Measurements from ENCODE around the gene TFRC. TPM values are rescaled to one million over a fixed set of nuclear protein-coding genes. Genes with fewer than 3 reads are reported as not detected.
"Not testable (repeated sequence)": the region's sequence is repeated elsewhere in the genome, so short reads cannot be mapped to it uniquely, and the experiment has no call there.

Gene TFRC
- total RNA-seq, 1 experiment from 2014 or later: 261 TPM

DNA sequence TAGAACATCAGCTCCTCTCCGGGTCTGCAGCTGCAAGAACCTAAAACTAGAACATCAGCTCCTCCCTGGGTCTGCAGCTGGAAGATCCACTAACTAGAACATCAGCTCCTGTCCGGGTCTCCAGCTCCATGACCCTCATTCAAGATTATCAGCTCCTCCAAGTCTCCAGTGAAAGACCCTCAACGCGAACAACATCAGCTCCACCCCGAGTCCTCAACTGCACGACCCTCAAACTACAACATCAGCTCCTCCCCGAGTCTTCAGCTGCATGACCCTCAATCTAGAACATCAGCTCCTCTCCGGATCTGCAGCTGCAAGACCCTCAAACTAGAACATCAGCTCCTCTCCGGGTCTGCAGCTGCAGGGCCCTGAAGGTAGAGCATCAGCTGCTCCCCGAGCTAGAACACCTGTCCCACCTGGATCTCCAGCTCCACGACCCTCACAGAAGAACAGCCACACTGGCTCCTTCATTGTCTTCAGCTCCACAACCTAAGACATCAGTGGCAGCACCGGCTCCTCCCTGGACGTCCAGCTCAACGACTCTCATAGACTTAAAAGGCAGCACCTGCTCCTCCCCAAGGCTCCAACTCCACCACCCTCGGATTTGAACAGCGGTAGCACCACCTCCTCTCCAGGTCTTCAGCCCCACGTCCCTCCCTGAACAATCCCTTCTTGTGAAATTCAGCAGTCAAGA lies 77.4 kb downstream of the TFRC start:
- H3K27ac ChIP-seq (ENCODE audit: low read depth, low read length); DNase-seq (ENCODE audit: low read depth, low spot score); H4K20me1 ChIP-seq (ENCODE audit: insufficient read depth); H3K4me2 ChIP-seq (ENCODE audit: low read length); ATAC-seq; H3K9me2 ChIP-seq (ENCODE audit: insufficient read depth); H3K79me2 ChIP-seq (ENCODE audit: insufficient read depth, low read length); POLR2A ChIA-PET; BruUV-seq (replicated peaks); H2AFZ ChIP-seq (ENCODE audit: low read depth, low read length, poor library complexity, severe bottlenecking); CTCF ChIA-PET; H3K9ac ChIP-seq (ENCODE audit: low read length); H3K36me3 ChIP-seq (ENCODE audit: control insufficient read depth in 1 of 2, insufficient read depth in 2 of 2, low read length in 2 of 2); RAD21 ChIA-PET (ENCODE audit: low non-redundant PET in 1 of 2, low total read pairs in 2 of 2, uncharacterized antibody in 2 of 2, unreplicated experiment in 2 of 2); intact Hi-C loops (cut with micrococcal nuclease); H3K4me3 ChIP-seq (replicated peaks in 1 of 2; ENCODE audit: low read depth in 1 of 2, low read length in 2 of 2); H3K4me1 ChIP-seq (ENCODE audit: control insufficient read depth in 1 of 2, insufficient read depth in 2 of 2, low read length in 2 of 2); H3K9me3 ChIP-seq (ENCODE audit: control insufficient read depth in 1 of 2, insufficient read depth in 1 of 2, low read depth in 1 of 2, low read length in 2 of 2): not testable (repeated sequence)
- H3K27me3 ChIP-seq (ENCODE audit: insufficient read depth, low read length): peaks cover 14% of the 10 kb centered on the region; the same call in 1 of the 2 replicates

DNA sequence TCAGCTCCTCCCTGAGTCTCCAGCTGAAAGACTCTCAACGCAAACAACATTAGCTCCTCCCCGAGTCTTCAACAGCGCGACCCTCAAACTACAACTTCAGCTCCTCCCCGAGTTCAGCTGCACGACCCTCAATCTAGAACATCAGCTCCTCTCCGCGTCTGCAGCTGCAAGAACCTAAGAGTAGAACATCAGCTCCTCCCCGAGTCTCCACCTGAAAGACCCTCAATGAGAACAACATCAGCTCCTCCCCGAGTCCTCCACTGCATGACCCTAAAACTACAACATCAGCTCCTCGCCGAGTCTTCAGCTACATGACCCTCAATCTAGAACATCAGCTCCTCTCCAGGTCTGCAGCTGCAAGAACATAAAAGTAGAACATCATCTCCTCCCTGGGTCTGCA lies 78.3 kb downstream of the TFRC start:
- Histone ChIP-seq H3K4me2 (ENCODE audit: low read length) (no peak overlapping the region), H3K36me3 (ENCODE audit: control insufficient read depth in 1 of 2, insufficient read depth in 2 of 2, low read length in 2 of 2) (no peaks in the 10 kb centered on the region), H3K9me2 (ENCODE audit: insufficient read depth) (no peaks in the 10 kb centered on the region), H3K27me3 (ENCODE audit: insufficient read depth, low read length) (peaks cover 14% of the 10 kb centered on the region; the same call in 1 of the 2 replicates), H2AFZ (ENCODE audit: low read depth, low read length, poor library complexity, severe bottlenecking) (no peak overlapping the region), H3K4me1 (ENCODE audit: control insufficient read depth in 1 of 2, insufficient read depth in 2 of 2, low read length in 2 of 2) (no peaks in the 10 kb centered on the region), H3K79me2 (ENCODE audit: insufficient read depth, low read length) (no peaks in the 10 kb centered on the region), H3K9me3 (ENCODE audit: control insufficient read depth in 1 of 2, insufficient read depth in 1 of 2, low read depth in 1 of 2, low read length in 2 of 2) (no peaks in the 10 kb centered on the region), H3K9ac (ENCODE audit: low read length) (no peak overlapping the region), H4K20me1 (ENCODE audit: insufficient read depth) (no peaks in the 10 kb centered on the region), H3K27ac (ENCODE audit: low read depth, low read length) (no peak overlapping the region), H3K4me3 (replicated peaks in 1 of 2; ENCODE audit: low read depth in 1 of 2, low read length in 2 of 2) (no peak overlapping the region)
- ChIA-PET CTCF (no interaction called here), POLR2A (no interaction called here), RAD21 (ENCODE audit: low non-redundant PET in 1 of 2, low total read pairs in 2 of 2, uncharacterized antibody in 2 of 2, unreplicated experiment in 2 of 2) (no interaction called here)
- BruUV-seq (replicated peaks): no TSS peak
- ATAC-seq: no peak
- TF ChIP-seq, protein P1, sequence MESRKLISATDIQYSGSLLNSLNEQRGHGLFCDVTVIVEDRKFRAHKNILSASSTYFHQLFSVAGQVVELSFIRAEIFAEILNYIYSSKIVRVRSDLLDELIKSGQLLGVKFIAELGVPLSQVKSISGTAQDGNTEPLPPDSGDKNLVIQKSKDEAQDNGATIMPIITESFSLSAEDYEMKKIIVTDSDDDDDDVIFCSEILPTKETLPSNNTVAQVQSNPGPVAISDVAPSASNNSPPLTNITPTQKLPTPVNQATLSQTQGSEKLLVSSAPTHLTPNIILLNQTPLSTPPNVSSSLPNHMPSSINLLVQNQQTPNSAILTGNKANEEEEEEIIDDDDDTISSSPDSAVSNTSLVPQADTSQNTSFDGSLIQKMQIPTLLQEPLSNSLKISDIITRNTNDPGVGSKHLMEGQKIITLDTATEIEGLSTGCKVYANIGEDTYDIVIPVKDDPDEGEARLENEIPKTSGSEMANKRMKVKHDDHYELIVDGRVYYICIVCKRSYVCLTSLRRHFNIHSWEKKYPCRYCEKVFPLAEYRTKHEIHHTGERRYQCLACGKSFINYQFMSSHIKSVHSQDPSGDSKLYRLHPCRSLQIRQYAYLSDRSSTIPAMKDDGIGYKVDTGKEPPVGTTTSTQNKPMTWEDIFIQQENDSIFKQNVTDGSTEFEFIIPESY (IDR thresholded peaks at IDR 0.05; ENCODE audit: extremely low read depth, insufficient replicate concordance, low read length): no peak
- TF ChIP-seq FOSL1 (IDR thresholded peaks at IDR 0.05; ENCODE audit: low read depth) (no peak), ELF1 (IDR thresholded peaks at IDR 0.05; ENCODE audit: borderline replicate concordance, low read depth) (no peak), ZNF274 (IDR thresholded peaks at IDR 0.05; ENCODE audit: low read depth, low read length) (no peak), SRF (IDR thresholded peaks at IDR 0.05; ENCODE audit: low read depth) (no peak), TCF7L2 (IDR thresholded peaks at IDR 0.05; ENCODE audit: borderline replicate concordance, extremely low read depth, insufficient read depth, insufficient read length) (no peak), CEBPB (IDR thresholded peaks at IDR 0.05; ENCODE audit: low read depth) (no peak), EZH2phosphoT487 (IDR thresholded peaks at IDR 0.05; ENCODE audit: borderline replicate concordance) (no peak), POLR2A (IDR thresholded peaks at IDR 0.05; ENCODE audit: borderline replicate concordance, extremely low read depth, insufficient read depth, insufficient read length) (no peak), SIN3A (IDR thresholded peaks at IDR 0.05; ENCODE audit: low read depth) (no peak), EGR1 (IDR thresholded peaks at IDR 0.05; ENCODE audit: low read depth) (no peak), YY1 (IDR thresholded peaks at IDR 0.05; ENCODE audit: extremely low read depth, insufficient replicate concordance, low read depth, low read length) (no peak), EZH2 (IDR thresholded peaks at IDR 0.05) (no peak), SP1 (IDR thresholded peaks at IDR 0.05; ENCODE audit: low read depth) (no peak), CBX3 (IDR thresholded peaks at IDR 0.05; ENCODE audit: low read depth) (no peak), POLR2AphosphoS5 (IDR thresholded peaks at IDR 0.05; ENCODE audit: low read depth, low read length) (no peak)
- TF ChIP-seq, protein P2, sequence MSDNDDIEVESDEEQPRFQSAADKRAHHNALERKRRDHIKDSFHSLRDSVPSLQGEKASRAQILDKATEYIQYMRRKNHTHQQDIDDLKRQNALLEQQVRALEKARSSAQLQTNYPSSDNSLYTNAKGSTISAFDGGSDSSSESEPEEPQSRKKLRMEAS (IDR thresholded peaks at IDR 0.05): no peak
- TF ChIP-seq, protein P3, sequence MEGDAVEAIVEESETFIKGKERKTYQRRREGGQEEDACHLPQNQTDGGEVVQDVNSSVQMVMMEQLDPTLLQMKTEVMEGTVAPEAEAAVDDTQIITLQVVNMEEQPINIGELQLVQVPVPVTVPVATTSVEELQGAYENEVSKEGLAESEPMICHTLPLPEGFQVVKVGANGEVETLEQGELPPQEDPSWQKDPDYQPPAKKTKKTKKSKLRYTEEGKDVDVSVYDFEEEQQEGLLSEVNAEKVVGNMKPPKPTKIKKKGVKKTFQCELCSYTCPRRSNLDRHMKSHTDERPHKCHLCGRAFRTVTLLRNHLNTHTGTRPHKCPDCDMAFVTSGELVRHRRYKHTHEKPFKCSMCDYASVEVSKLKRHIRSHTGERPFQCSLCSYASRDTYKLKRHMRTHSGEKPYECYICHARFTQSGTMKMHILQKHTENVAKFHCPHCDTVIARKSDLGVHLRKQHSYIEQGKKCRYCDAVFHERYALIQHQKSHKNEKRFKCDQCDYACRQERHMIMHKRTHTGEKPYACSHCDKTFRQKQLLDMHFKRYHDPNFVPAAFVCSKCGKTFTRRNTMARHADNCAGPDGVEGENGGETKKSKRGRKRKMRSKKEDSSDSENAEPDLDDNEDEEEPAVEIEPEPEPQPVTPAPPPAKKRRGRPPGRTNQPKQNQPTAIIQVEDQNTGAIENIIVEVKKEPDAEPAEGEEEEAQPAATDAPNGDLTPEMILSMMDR (IDR thresholded peaks at IDR 0.05 in 2 of 3, conservative IDR thresholded peaks at IDR 0.05 in 1 of 3; ENCODE audit: borderline replicate concordance in 1 of 3, insufficient read depth in 1 of 3, low read depth in 2 of 3, low read length in 2 of 3): no peak
- DNase-seq (ENCODE audit: low read depth, low spot score): no peak
- intact Hi-C loops (cut with micrococcal nuclease): no loop called here
